Measurements from ENCODE around the gene ERC1. TPM values are rescaled to one million over a fixed set of nuclear protein-coding genes. Genes with fewer than 3 reads are reported as not detected.

ERC1 gene
- total and polyA plus RNA-seq, 9 of the 15 experiments (the other 6 are each of a cell fraction or from before 2014, with no cell fraction given), result 0.74 to 11.8 (median 4.8) TPM

DNA sequence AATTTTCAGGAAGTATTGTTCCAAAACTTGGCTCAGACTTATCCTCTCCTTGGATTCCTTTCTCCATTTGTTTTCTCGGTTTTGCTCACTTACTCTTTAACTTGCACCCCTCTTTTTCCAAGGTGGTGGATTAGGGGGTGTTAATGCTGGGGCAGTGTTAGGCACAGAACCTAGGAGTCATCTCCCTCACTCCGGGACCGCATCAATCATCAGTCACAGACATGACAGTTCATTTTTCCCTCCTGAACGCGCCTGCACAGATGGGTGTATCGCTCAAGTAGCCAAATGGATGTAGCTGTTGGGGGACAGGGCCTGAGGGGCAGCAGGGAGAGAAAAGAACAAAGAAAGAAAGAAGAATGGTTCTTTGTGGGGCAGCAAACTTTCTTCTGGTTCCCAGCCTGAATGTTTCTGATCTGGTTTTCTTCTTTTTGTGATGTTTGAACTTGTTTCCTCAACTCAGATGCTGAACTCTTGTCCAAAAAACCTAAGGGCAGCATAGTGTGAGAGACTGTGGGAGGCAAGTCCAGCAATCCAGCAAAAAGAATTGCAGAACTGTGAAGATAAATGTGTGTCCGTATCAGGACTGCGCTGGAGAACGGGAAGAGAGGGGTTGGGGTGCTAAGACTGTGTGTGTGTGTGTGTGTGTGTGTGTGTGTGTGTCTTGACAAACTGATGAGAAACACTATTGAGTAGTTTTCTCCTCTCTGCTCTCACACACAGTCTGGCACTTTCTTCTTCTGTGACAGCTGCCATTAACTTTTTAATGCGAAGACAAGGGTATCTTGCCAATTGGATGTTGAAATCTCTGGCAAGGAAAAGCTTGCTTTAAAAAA is 472.3 kb downstream of the ERC1 start:
- ATAC-seq (peak; percentile 92), FAIRE-seq (peak; percentile 94), DNase-seq (ENCODE audit: extremely low read depth in 1 of 4, low spot score in 3 of 4) (peak; percentile 27 to 77 (median 48))
- no peaks in the 10 kb centered on the region for H3K36me3 ChIP-seq (ENCODE audit: control insufficient read depth, insufficient read depth, low read length)
- TF ChIP-seq DPF2 (IDR thresholded peaks at IDR 0.05) (peak; percentile 58), SMAD2 (IDR thresholded peaks at IDR 0.05; ENCODE audit: low read depth, low read length) (no peak), CTBP1 (IDR thresholded peaks at IDR 0.05; ENCODE audit: borderline replicate concordance) (peak; percentile 40; the same call in 1 of the 2 replicates), NFRKB (IDR thresholded peaks at IDR 0.05; ENCODE audit: low read depth) (peak; percentile 34; the same call in 1 of the 2 replicates), HLTF (IDR thresholded peaks at IDR 0.05) (peak; percentile 15; the same call in 1 of the 2 replicates), NFE2 (IDR thresholded peaks at IDR 0.05; ENCODE audit: low read depth) (peak; percentile 23; the same call in 1 of the 2 replicates), IRF2 (CRISPR knock-in tag; IDR thresholded peaks at IDR 0.05) (no peak), BACH1 (tag; IDR thresholded peaks at IDR 0.05) (no peak), RCOR1 (IDR thresholded peaks at IDR 0.05; ENCODE audit: borderline replicate concordance in 1 of 2, low read depth in 2 of 2, low read length in 2 of 2) (0 out of 4 replicates have a peak, but pooled peaks of 1 of the 2 experiments have one; percentile 52), THRAP3 (IDR thresholded peaks at IDR 0.05; ENCODE audit: borderline replicate concordance) (peak; percentile 44; the same call in 1 of the 2 replicates), ZNF175 (CRISPR knock-in tag; IDR thresholded peaks at IDR 0.05; ENCODE audit: low read depth) (0 out of 2 replicates have a peak, but pooled peaks have one; percentile 8), MEIS2 (IDR thresholded peaks at IDR 0.05; ENCODE audit: partially characterized antibody) (peak; percentile 97), ZNF354B (CRISPR knock-in tag; IDR thresholded peaks at IDR 0.05) (no peak), GATAD2B (IDR thresholded peaks at IDR 0.05; ENCODE audit: borderline replicate concordance) (no peak)
- TF ChIP-seq, protein P1, sequence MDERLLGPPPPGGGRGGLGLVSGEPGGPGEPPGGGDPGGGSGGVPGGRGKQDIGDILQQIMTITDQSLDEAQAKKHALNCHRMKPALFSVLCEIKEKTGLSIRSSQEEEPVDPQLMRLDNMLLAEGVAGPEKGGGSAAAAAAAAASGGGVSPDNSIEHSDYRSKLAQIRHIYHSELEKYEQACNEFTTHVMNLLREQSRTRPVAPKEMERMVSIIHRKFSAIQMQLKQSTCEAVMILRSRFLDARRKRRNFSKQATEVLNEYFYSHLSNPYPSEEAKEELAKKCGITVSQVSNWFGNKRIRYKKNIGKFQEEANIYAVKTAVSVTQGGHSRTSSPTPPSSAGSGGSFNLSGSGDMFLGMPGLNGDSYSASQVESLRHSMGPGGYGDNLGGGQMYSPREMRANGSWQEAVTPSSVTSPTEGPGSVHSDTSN (CRISPR knock-in tag; IDR thresholded peaks at IDR 0.05; ENCODE audit: low read depth), result peak; percentile 48; the same call in 1 of the 2 replicates
- TF ChIP-seq, protein P1 (tag; conservative IDR thresholded peaks at IDR 0.05; ENCODE audit: low read depth), result peak; percentile 86
- TF ChIP-seq, protein P2, sequence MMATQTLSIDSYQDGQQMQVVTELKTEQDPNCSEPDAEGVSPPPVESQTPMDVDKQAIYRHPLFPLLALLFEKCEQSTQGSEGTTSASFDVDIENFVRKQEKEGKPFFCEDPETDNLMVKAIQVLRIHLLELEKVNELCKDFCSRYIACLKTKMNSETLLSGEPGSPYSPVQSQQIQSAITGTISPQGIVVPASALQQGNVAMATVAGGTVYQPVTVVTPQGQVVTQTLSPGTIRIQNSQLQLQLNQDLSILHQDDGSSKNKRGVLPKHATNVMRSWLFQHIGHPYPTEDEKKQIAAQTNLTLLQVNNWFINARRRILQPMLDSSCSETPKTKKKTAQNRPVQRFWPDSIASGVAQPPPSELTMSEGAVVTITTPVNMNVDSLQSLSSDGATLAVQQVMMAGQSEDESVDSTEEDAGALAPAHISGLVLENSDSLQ (IDR thresholded peaks at IDR 0.05), result peak; percentile 92
- peak overlapping the region; percentile 66 for H2AFZ ChIP-seq (ENCODE audit: low read depth, low read length)
- H3K9me3 ChIP-seq (replicated peaks; ENCODE audit: control insufficient read depth, insufficient read depth, low read depth, low read length), result no peaks in the 10 kb centered on the region; the same call in 1 of the 2 replicates
- BruUV-seq (replicated peaks), result no TSS peak
- POLR2A ChIA-PET, result interaction anchor here (0.8 kb wide), 1 partner anchor 16 kb away, joined by 3 read pairs; no protein-coding TSS in a partner anchor
- CTCF ChIA-PET (ENCODE audit: low intra/inter-chr PET ratio), result no interaction called here
- intact Hi-C loops (cut with micrococcal nuclease) (no loop called here), in situ Hi-C loops (cut with MboI) (no loop called here)
- peak overlapping the region; percentile 71 for H3K27ac ChIP-seq (ENCODE audit: extremely low read depth, low read depth, low read length)
- WGBS (ENCODE audit: insufficient coverage, low coverage, missing lambda C conversion rate), result 6% methylated on average over 10 of the region's 10 CpGs
- H3K9me1 ChIP-seq (ENCODE audit: control insufficient read depth, insufficient read depth, low read length), result no peaks in the 10 kb centered on the region
- H3K27me3 ChIP-seq (ENCODE audit: control insufficient read depth in 2 of 2, insufficient read depth in 2 of 2, low read length in 2 of 2), result no peaks in the 10 kb centered on the region
- no peaks in the 10 kb centered on the region for H3K79me2 ChIP-seq (ENCODE audit: control insufficient read depth, insufficient read depth, low read length)
- H3K9ac ChIP-seq (ENCODE audit: insufficient read depth in 1 of 2, low read depth in 2 of 2, low read length in 2 of 2), result peak overlapping the region; percentile 19 to 26; a peak in 2 of 4 replicates
- peak overlapping the region; percentile 70 for H3K4me2 ChIP-seq (ENCODE audit: insufficient read depth, low read length)
- no peak overlapping the region for H3K4me3 ChIP-seq
- H3K4me1 ChIP-seq (replicated peaks in 1 of 2; ENCODE audit: control insufficient read depth in 2 of 2, insufficient read depth in 2 of 2, low read length in 2 of 2), result peaks cover 0 to 16% of the 10 kb centered on the region in 2 experiments; a peak in 2 of 5 replicates
- no peaks in the 10 kb centered on the region for H4K20me1 ChIP-seq (replicated peaks; ENCODE audit: control insufficient read depth, insufficient read depth, low read length)

Measured in K562 (cell line).